ENCODE results near the gene A4GALT. TPM values are rescaled to one million over a fixed set of nuclear protein-coding genes. Genes with fewer than 3 reads are reported as not detected.

A4GALT gene
- total RNA-seq, 1 experiment from 2014 or later, result 22.1 TPM

DNA sequence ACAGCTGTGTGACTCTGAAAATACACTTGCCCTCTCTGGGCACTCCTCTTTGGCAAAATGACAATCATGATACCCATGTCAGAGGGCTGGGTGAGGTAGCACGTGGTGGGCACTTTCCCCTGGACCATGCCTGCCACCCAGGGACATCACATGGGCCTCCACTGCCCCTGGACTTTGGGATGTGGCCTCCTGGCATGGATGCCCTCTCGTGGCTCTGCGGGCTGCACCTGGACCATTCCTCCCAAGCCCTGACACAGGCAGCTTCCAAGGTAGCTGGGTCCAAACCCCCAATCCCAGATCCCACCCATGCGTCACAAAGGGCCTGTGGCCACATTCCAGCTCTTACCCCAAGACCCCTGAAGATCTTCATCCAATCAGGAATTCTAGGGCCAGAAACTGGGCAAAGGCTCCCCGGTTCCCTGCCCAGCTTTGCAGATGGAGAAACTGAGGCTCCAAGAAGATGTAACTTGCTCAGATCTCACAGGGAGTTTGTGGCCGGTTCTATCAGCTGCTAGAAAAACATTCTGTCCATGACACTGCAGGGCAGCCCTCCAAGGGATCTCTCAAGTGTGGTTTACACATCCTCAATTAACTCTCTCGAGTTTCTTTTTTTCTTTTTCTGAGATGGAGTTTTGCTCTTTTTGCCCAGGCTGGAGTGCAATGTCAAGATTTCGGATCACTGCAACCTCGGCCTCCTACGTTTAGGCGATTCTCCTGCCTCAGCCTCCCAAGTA, 36.0 kb downstream of the A4GALT start:
- ATAC-seq (no peak), DNase-seq (ENCODE audit: low spot score) (no peak)
- Mint-ChIP-seq H3K9me3 (peaks cover under 1% of the 10 kb centered on the region), H3K36me3 (no peaks in the 10 kb centered on the region), H3K4me3 (no peak overlapping the region), H3K27ac (no peak overlapping the region), H3K27me3 (ENCODE audit: low read depth) (no peaks in the 10 kb centered on the region), H3K4me1 (peaks cover 17% of the 10 kb centered on the region)
- POLR2A ChIA-PET, result no interaction called here
- CTCF ChIA-PET, result no interaction called here
- TF ChIP-seq TEAD4 (CRISPR knock-in tag; IDR thresholded peaks at IDR 0.05), result no peak
- TF ChIP-seq EMX1 (CRISPR knock-in tag; IDR thresholded peaks at IDR 0.05), result no peak
- TF ChIP-seq, protein P1, sequence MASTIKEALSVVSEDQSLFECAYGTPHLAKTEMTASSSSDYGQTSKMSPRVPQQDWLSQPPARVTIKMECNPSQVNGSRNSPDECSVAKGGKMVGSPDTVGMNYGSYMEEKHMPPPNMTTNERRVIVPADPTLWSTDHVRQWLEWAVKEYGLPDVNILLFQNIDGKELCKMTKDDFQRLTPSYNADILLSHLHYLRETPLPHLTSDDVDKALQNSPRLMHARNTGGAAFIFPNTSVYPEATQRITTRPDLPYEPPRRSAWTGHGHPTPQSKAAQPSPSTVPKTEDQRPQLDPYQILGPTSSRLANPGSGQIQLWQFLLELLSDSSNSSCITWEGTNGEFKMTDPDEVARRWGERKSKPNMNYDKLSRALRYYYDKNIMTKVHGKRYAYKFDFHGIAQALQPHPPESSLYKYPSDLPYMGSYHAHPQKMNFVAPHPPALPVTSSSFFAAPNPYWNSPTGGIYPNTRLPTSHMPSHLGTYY (CRISPR knock-in tag; IDR thresholded peaks at IDR 0.05), result no peak
- no peak for TF ChIP-seq FOXK1 (CRISPR knock-in tag; IDR thresholded peaks at IDR 0.05)
- TF ChIP-seq, protein P2, sequence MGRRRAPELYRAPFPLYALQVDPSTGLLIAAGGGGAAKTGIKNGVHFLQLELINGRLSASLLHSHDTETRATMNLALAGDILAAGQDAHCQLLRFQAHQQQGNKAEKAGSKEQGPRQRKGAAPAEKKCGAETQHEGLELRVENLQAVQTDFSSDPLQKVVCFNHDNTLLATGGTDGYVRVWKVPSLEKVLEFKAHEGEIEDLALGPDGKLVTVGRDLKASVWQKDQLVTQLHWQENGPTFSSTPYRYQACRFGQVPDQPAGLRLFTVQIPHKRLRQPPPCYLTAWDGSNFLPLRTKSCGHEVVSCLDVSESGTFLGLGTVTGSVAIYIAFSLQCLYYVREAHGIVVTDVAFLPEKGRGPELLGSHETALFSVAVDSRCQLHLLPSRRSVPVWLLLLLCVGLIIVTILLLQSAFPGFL (CRISPR knock-in tag; IDR thresholded peaks at IDR 0.05; ENCODE audit: borderline replicate concordance), result no peak
- no peak for TF ChIP-seq CREM (CRISPR knock-in tag; IDR thresholded peaks at IDR 0.05)
- TF ChIP-seq, protein P3, sequence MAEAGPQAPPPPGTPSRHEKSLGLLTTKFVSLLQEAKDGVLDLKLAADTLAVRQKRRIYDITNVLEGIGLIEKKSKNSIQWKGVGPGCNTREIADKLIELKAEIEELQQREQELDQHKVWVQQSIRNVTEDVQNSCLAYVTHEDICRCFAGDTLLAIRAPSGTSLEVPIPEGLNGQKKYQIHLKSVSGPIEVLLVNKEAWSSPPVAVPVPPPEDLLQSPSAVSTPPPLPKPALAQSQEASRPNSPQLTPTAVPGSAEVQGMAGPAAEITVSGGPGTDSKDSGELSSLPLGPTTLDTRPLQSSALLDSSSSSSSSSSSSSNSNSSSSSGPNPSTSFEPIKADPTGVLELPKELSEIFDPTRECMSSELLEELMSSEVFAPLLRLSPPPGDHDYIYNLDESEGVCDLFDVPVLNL (CRISPR knock-in tag; IDR thresholded peaks at IDR 0.05; ENCODE audit: borderline replicate concordance, low read depth), result no peak
- TF ChIP-seq NFE2L1 (CRISPR knock-in tag; IDR thresholded peaks at IDR 0.05), result no peak
- TF ChIP-seq, protein P4, sequence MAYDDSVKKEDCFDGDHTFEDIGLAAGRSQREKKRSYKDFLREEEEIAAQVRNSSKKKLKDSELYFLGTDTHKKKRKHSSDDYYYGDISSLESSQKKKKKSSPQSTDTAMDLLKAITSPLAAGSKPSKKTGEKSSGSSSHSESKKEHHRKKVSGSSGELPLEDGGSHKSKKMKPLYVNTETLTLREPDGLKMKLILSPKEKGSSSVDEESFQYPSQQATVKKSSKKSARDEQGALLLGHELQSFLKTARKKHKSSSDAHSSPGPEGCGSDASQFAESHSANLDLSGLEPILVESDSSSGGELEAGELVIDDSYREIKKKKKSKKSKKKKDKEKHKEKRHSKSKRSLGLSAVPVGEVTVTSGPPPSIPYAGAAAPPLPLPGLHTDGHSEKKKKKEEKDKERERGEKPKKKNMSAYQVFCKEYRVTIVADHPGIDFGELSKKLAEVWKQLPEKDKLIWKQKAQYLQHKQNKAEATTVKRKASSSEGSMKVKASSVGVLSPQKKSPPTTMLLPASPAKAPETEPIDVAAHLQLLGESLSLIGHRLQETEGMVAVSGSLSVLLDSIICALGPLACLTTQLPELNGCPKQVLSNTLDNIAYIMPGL (CRISPR knock-in tag; IDR thresholded peaks at IDR 0.05), result no peak

DNA sequence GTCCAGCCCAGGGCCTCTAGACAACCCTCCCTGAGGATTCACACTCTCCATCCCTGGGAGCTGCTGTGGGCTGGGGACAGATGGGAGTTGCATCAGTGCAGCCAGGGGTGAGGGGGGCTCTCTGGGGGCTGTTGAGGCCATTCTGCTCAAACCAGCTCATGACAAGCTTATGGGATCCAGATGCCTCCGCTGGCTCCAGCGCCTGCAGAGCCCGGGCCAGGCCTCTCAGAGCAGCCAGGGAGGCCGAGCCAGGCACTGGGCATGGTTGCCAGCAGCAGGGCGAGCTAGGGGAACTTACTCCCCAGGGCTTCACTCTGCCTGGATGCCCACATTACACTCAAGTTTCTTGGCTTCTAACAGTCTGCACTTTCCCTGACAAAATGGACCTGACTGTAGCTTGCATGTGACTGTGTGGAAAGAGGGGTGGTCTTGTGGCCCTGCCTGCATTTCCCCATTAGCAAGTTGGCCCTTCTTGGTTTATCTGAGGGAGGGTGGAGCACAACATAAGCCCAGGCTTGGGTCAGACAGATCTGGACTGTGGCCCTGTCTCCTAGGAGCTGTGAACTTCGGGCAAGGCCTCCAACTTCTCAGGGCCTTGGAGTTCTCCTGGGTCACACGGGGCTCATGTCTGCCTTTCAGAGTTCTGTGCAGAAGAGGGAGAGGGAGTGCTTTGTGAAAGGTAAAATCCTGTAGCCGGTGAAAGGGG, 36.9 kb downstream of the A4GALT start:
- Mint-ChIP-seq H3K4me1 (peaks cover 14% of the 10 kb centered on the region), H3K27ac (0 out of 2 replicates have a peak overlapping the region, but pooled peaks have one; percentile 46), H3K36me3 (peaks cover 1% of the 10 kb centered on the region; the same call in 1 of the 2 replicates), H3K9me3 (peaks cover 10% of the 10 kb centered on the region), H3K4me3 (no peak overlapping the region), H3K27me3 (ENCODE audit: low read depth) (no peaks in the 10 kb centered on the region)
- ChIA-PET POLR2A (no interaction called here), CTCF (interaction anchor here (1.1 to 1.4 kb wide), 3 partner anchors 21 to 62 kb away, joined by 3 to 4 read pairs (median 4); partner anchors contain the start of gene CYB5R3)
- DNase-seq (ENCODE audit: low spot score) (no peak), ATAC-seq (no peak)
- TF ChIP-seq SMAD4 (CRISPR knock-in tag; IDR thresholded peaks at IDR 0.05), result no peak
- TF ChIP-seq, protein P5, sequence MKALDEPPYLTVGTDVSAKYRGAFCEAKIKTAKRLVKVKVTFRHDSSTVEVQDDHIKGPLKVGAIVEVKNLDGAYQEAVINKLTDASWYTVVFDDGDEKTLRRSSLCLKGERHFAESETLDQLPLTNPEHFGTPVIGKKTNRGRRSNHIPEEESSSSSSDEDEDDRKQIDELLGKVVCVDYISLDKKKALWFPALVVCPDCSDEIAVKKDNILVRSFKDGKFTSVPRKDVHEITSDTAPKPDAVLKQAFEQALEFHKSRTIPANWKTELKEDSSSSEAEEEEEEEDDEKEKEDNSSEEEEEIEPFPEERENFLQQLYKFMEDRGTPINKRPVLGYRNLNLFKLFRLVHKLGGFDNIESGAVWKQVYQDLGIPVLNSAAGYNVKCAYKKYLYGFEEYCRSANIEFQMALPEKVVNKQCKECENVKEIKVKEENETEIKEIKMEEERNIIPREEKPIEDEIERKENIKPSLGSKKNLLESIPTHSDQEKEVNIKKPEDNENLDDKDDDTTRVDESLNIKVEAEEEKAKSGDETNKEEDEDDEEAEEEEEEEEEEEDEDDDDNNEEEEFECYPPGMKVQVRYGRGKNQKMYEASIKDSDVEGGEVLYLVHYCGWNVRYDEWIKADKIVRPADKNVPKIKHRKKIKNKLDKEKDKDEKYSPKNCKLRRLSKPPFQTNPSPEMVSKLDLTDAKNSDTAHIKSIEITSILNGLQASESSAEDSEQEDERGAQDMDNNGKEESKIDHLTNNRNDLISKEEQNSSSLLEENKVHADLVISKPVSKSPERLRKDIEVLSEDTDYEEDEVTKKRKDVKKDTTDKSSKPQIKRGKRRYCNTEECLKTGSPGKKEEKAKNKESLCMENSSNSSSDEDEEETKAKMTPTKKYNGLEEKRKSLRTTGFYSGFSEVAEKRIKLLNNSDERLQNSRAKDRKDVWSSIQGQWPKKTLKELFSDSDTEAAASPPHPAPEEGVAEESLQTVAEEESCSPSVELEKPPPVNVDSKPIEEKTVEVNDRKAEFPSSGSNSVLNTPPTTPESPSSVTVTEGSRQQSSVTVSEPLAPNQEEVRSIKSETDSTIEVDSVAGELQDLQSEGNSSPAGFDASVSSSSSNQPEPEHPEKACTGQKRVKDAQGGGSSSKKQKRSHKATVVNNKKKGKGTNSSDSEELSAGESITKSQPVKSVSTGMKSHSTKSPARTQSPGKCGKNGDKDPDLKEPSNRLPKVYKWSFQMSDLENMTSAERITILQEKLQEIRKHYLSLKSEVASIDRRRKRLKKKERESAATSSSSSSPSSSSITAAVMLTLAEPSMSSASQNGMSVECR (CRISPR knock-in tag; IDR thresholded peaks at IDR 0.05; ENCODE audit: borderline replicate concordance), result no peak
- no peak for TF ChIP-seq FOXP1 (CRISPR knock-in tag; IDR thresholded peaks at IDR 0.05; ENCODE audit: borderline replicate concordance)
- TF ChIP-seq ZNF671 (CRISPR knock-in tag; IDR thresholded peaks at IDR 0.05), result no peak
- TF ChIP-seq CBFB (CRISPR knock-in tag; IDR thresholded peaks at IDR 0.05; ENCODE audit: low read depth), result no peak
- no peak for TF ChIP-seq GRHL2 (CRISPR knock-in tag; IDR thresholded peaks at IDR 0.05; ENCODE audit: insufficient replicate concordance, severe bottlenecking)
- TF ChIP-seq, protein P6, sequence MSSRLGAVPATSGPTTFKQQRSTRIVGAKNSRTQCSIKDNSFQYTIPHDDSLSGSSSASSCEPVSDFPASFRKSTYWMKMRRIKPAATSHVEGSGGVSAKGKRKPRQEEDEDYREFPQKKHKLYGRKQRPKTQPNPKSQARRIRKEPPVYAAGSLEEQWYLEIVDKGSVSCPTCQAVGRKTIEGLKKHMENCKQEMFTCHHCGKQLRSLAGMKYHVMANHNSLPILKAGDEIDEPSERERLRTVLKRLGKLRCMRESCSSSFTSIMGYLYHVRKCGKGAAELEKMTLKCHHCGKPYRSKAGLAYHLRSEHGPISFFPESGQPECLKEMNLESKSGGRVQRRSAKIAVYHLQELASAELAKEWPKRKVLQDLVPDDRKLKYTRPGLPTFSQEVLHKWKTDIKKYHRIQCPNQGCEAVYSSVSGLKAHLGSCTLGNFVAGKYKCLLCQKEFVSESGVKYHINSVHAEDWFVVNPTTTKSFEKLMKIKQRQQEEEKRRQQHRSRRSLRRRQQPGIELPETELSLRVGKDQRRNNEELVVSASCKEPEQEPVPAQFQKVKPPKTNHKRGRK (CRISPR knock-in tag; IDR thresholded peaks at IDR 0.05; ENCODE audit: borderline replicate concordance), result no peak
- TF ChIP-seq NFYB (CRISPR knock-in tag; conservative IDR thresholded peaks at IDR 0.05; ENCODE audit: low read depth), result no peak
- TF ChIP-seq ZNF219 (CRISPR knock-in tag; IDR thresholded peaks at IDR 0.05; ENCODE audit: borderline replicate concordance), result no peak
- TF ChIP-seq ESRRA (CRISPR knock-in tag; IDR thresholded peaks at IDR 0.05; ENCODE audit: borderline replicate concordance), result no peak
- no peak for TF ChIP-seq FOXJ3 (CRISPR knock-in tag; IDR thresholded peaks at IDR 0.05; ENCODE audit: borderline replicate concordance)

All from WTC11 (cell line).